ENCODE measurements around the gene MAST4.
A peak's percentile ranks its signal among the peaks of the same experiment; 100 is the strongest.

MAST4 gene

GRCh38 chr5:66849803-66850202 is 253.6 kb downstream of the MAST4 start (continued):
- TF ChIP-seq TSHZ1 (tag by site-specific recombination; IDR thresholded peaks at IDR 0.05; ENCODE audit: borderline replicate concordance) (no peak), ZSCAN16 (tag by site-specific recombination; IDR thresholded peaks at IDR 0.05) (no peak), ZEB2 (tag by site-specific recombination; IDR thresholded peaks at IDR 0.05) (peak; percentile 78; the same call in 1 of the 2 replicates), ZNF280D (tag by site-specific recombination; IDR thresholded peaks at IDR 0.05) (no peak), ZNF274 (IDR thresholded peaks at IDR 0.05; ENCODE audit: low read length) (no peak), ZNF274 (tag by site-specific recombination; IDR thresholded peaks at IDR 0.05; ENCODE audit: borderline replicate concordance) (no peak), ZBTB1 (tag by site-specific recombination; IDR thresholded peaks at IDR 0.05) (no peak), ZFP37 (tag by site-specific recombination; IDR thresholded peaks at IDR 0.05) (no peak), ZNF701 (tag by site-specific recombination; IDR thresholded peaks at IDR 0.05) (no peak), ZNF707 (tag by site-specific recombination; IDR thresholded peaks at IDR 0.05) (no peak), ZNF548 (tag by site-specific recombination; IDR thresholded peaks at IDR 0.05) (no peak), KLF17 (tag by site-specific recombination; IDR thresholded peaks at IDR 0.05) (no peak), ZNF335 (tag by site-specific recombination; conservative IDR thresholded peaks at IDR 0.05) (peak; percentile 38), ZNF785 (tag by site-specific recombination; IDR thresholded peaks at IDR 0.05) (no peak), ZNF311 (tag by site-specific recombination; IDR thresholded peaks at IDR 0.05; ENCODE audit: borderline replicate concordance) (no peak), MZF1 (tag by site-specific recombination; IDR thresholded peaks at IDR 0.05; ENCODE audit: borderline replicate concordance) (no peak), SP3 (tag by site-specific recombination; IDR thresholded peaks at IDR 0.05) (no peak), ZBTB8A (tag by site-specific recombination; IDR thresholded peaks at IDR 0.05) (no peak), MYNN (tag by site-specific recombination; IDR thresholded peaks at IDR 0.05; ENCODE audit: borderline replicate concordance) (no peak), IKZF3 (tag by site-specific recombination; IDR thresholded peaks at IDR 0.05) (peak; percentile 74), KLF10 (tag by site-specific recombination; IDR thresholded peaks at IDR 0.05) (peak; percentile 52; the same call in 1 of the 2 replicates), ZXDB (tag by site-specific recombination; IDR thresholded peaks at IDR 0.05) (no peak), ZNF560 (tag by site-specific recombination; IDR thresholded peaks at IDR 0.05; ENCODE audit: borderline replicate concordance) (no peak), SCRT1 (tag by site-specific recombination; IDR thresholded peaks at IDR 0.05; ENCODE audit: borderline replicate concordance) (no peak)
- TF ChIP-seq, protein P1, sequence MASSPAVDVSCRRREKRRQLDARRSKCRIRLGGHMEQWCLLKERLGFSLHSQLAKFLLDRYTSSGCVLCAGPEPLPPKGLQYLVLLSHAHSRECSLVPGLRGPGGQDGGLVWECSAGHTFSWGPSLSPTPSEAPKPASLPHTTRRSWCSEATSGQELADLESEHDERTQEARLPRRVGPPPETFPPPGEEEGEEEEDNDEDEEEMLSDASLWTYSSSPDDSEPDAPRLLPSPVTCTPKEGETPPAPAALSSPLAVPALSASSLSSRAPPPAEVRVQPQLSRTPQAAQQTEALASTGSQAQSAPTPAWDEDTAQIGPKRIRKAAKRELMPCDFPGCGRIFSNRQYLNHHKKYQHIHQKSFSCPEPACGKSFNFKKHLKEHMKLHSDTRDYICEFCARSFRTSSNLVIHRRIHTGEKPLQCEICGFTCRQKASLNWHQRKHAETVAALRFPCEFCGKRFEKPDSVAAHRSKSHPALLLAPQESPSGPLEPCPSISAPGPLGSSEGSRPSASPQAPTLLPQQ (tag by site-specific recombination; IDR thresholded peaks at IDR 0.05): peak; percentile 30; the same call in 1 of the 2 replicates
- TF ChIP-seq, protein P2, sequence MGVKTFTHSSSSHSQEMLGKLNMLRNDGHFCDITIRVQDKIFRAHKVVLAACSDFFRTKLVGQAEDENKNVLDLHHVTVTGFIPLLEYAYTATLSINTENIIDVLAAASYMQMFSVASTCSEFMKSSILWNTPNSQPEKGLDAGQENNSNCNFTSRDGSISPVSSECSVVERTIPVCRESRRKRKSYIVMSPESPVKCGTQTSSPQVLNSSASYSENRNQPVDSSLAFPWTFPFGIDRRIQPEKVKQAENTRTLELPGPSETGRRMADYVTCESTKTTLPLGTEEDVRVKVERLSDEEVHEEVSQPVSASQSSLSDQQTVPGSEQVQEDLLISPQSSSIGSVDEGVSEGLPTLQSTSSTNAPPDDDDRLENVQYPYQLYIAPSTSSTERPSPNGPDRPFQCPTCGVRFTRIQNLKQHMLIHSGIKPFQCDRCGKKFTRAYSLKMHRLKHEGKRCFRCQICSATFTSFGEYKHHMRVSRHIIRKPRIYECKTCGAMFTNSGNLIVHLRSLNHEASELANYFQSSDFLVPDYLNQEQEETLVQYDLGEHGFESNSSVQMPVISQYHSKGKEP (tag by site-specific recombination; IDR thresholded peaks at IDR 0.05): 0 out of 2 replicates have a peak, but pooled peaks have one; percentile 18
- TF ChIP-seq, protein P3, sequence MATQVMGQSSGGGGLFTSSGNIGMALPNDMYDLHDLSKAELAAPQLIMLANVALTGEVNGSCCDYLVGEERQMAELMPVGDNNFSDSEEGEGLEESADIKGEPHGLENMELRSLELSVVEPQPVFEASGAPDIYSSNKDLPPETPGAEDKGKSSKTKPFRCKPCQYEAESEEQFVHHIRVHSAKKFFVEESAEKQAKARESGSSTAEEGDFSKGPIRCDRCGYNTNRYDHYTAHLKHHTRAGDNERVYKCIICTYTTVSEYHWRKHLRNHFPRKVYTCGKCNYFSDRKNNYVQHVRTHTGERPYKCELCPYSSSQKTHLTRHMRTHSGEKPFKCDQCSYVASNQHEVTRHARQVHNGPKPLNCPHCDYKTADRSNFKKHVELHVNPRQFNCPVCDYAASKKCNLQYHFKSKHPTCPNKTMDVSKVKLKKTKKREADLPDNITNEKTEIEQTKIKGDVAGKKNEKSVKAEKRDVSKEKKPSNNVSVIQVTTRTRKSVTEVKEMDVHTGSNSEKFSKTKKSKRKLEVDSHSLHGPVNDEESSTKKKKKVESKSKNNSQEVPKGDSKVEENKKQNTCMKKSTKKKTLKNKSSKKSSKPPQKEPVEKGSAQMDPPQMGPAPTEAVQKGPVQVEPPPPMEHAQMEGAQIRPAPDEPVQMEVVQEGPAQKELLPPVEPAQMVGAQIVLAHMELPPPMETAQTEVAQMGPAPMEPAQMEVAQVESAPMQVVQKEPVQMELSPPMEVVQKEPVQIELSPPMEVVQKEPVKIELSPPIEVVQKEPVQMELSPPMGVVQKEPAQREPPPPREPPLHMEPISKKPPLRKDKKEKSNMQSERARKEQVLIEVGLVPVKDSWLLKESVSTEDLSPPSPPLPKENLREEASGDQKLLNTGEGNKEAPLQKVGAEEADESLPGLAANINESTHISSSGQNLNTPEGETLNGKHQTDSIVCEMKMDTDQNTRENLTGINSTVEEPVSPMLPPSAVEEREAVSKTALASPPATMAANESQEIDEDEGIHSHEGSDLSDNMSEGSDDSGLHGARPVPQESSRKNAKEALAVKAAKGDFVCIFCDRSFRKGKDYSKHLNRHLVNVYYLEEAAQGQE (tag by site-specific recombination; IDR thresholded peaks at IDR 0.05): no peak
